AG09309 (cell line): ENCODE data around the gene SVIL.

Experiments
- DNase-seq: peaks from one replicate; pipeline ENCODE4 v3.0.0-alpha.2; 2010; ENCODE audit warnings: low read depth
- H3K4me3 ChIP-seq: 2 replicates; pipeline ENCODE4 v1.5.1; 2011; ENCODE audit warnings: mild to moderate bottlenecking, low read depth, low read length, moderate library complexity; ENCODE audit not compliant: control insufficient read depth
- CTCF ChIP-seq: IDR thresholded peaks from 2 replicates; pipeline ENCODE4 v1.5.1; 2011; ENCODE audit warnings: mild to moderate bottlenecking, low read depth, low read length, inconsistent platforms; ENCODE audit not compliant: insufficient read depth, control insufficient read depth; ENCODE audit errors: missing control alignments

Gene SVIL

GRCh38 chr10:29431711-29432110, 203.1 kb downstream of the SVIL start:
- no peak for DNase-seq
- no peak overlapping the region for H3K4me3 ChIP-seq
- no peak for TF ChIP-seq CTCF

- TF ChIP-seq CTCF, result no peak
- DNase-seq, result no peak
- no peak overlapping the region for H3K4me3 ChIP-seq
These were observed 204.7 kb downstream of the SVIL start for GRCh38 chr10:29430101-29430500.

- no peak for TF ChIP-seq CTCF
- H3K4me3 ChIP-seq, result no peak overlapping the region
- DNase-seq, result no peak
These were observed 206.3 kb downstream of the SVIL start for GRCh38 chr10:29428486-29428885.

GRCh38 chr10:29427667-29428066, 207.1 kb downstream of the SVIL start:
- no peak for DNase-seq
- TF ChIP-seq CTCF, result no peak
- no peak overlapping the region for H3K4me3 ChIP-seq

- no peak overlapping the region for H3K4me3 ChIP-seq
- no peak for DNase-seq
- TF ChIP-seq CTCF, result no peak
These were observed 208.4 kb downstream of the SVIL start for GRCh38 chr10:29426420-29426819.

GRCh38 chr10:29424017-29424416, 210.8 kb downstream of the SVIL start:
- H3K4me3 ChIP-seq, result no peak overlapping the region
- no peak for TF ChIP-seq CTCF
- no peak for DNase-seq

GRCh38 chr10:29420744-29421143, 214.0 kb downstream of the SVIL start:
- H3K4me3 ChIP-seq, result no peak overlapping the region
- DNase-seq, result no peak
- TF ChIP-seq CTCF, result no peak
